GM23338 (cell line): Measurements from ENCODE around the gene KIAA1549. TPM values are rescaled to one million over a fixed set of nuclear protein-coding genes. Genes with fewer than 3 reads are reported as not detected.
"Not testable (repeated sequence)": the region's sequence is repeated elsewhere in the genome, so short reads cannot be mapped to it uniquely, and the experiment has no call there.

Experiments used
- ATAC-seq: fragments of 200-7000 bp; cut with Tn5 transposase; 3 replicates; pipeline ENCODE4 v1.9.1; 2020
- DNase-seq: peaks from one replicate; pipeline ENCODE4 v3.0.0-alpha.2; 2015; ENCODE audit warnings: low spot score
- H2AFZ ChIP-seq: fragments of 200-600 bp; sonication (generic); 2 replicates; pipeline ENCODE4 v1.8.0; 2016; ENCODE audit warnings: antibody characterized with exemption, mild to moderate bottlenecking, moderate library complexity
- H3F3A ChIP-seq: fragments of 200-600 bp; sonication (generic); replicated peaks from 2 replicates; pipeline ENCODE4 v1.8.0; 2017; ENCODE audit warnings: antibody characterized with exemption, mixed run types, low read depth
- H3K27ac ChIP-seq: fragments of 200-600 bp; sonication (generic); 2 replicates; pipeline ENCODE4 v1.6.1; 2016; ENCODE audit warnings: low read depth
- H3K27me3 ChIP-seq: fragments of 200-600 bp; sonication (generic); 2 replicates; pipeline ENCODE4 v1.8.0; 2016; ENCODE audit warnings: mild to moderate bottlenecking, mixed run types, moderate library complexity; ENCODE audit not compliant: insufficient read depth
- H3K36me3 ChIP-seq: fragments of 200-600 bp; sonication (generic); 2 replicates; pipeline ENCODE4 v1.8.0; 2016; ENCODE audit warnings: mild to moderate bottlenecking; ENCODE audit not compliant: insufficient read depth
- H3K4me1 ChIP-seq: fragments of 200-600 bp; sonication (generic); 2 replicates; pipeline ENCODE4 v1.8.0; 2016; ENCODE audit warnings: mild to moderate bottlenecking, moderate library complexity; ENCODE audit not compliant: insufficient read depth
- H3K4me2 ChIP-seq: fragments of 200-600 bp; sonication (generic); 2 replicates; pipeline ENCODE4 v1.7.1; 2017; ENCODE audit warnings: mixed run types
- H3K4me3 ChIP-seq: fragments of 200-600 bp; sonication (generic); 2 replicates; pipeline ENCODE4 v1.6.1; 2016; ENCODE audit warnings: mixed run types
- H3K79me2 ChIP-seq: fragments of 200-600 bp; sonication (generic); replicated peaks from 2 replicates; pipeline ENCODE4 v1.8.0; 2017; ENCODE audit warnings: mild to moderate bottlenecking; ENCODE audit not compliant: insufficient read depth
- H3K9me2 ChIP-seq: fragments of 200-600 bp; sonication (generic); 2 replicates; pipeline ENCODE4 v1.8.0; 2017; ENCODE audit not compliant: insufficient read depth
- H4K20me1 ChIP-seq: fragments of 200-600 bp; sonication (generic); replicated peaks from 2 replicates; pipeline ENCODE4 v1.8.0; 2017; ENCODE audit warnings: mild to moderate bottlenecking; ENCODE audit not compliant: insufficient read depth
- H3K27ac Mint-ChIP-seq: 2 replicates; pipeline ENCODE4 v1.8.0; 2020; ENCODE audit warnings: inconsistent platforms, mild to moderate bottlenecking, moderate library complexity, mixed read lengths
- H3K27me3 Mint-ChIP-seq: 3 replicates; pipeline ENCODE4 v1.8.0; 2022; ENCODE audit warnings: low read depth, mild to moderate bottlenecking, moderate library complexity, mixed read lengths, inconsistent platforms; ENCODE audit not compliant: insufficient read depth, poor library complexity
- H3K36me3 Mint-ChIP-seq: 3 replicates; pipeline ENCODE4 v1.8.0; 2021; ENCODE audit warnings: low read depth, mild to moderate bottlenecking, inconsistent platforms, moderate library complexity, mixed read lengths
- H3K4me1 Mint-ChIP-seq: 3 replicates; pipeline ENCODE4 v1.8.0; 2020; ENCODE audit warnings: mild to moderate bottlenecking, inconsistent platforms, mixed read lengths
- H3K4me3 Mint-ChIP-seq: 3 replicates; pipeline ENCODE4 v1.8.0; 2021; ENCODE audit warnings: moderate library complexity, mild to moderate bottlenecking, inconsistent platforms, mixed read lengths
- H3K9me3 Mint-ChIP-seq: 3 replicates; pipeline ENCODE4 v1.8.0; 2020; ENCODE audit warnings: moderate library complexity, mild to moderate bottlenecking, inconsistent platforms, mixed read lengths
- CTCF ChIP-seq, 2 experiments: fragments of 200-600 bp in 1 of 2; sonication (generic) in 1 of 2; conservative IDR thresholded peaks; 2 replicates each; pipeline versions ENCODE4 v1.5.1 to v1.6.1; 2016 to 2017; ENCODE audit warnings: antibody characterized with exemption in 2 of 2, low read depth in 2 of 2, mild to moderate bottlenecking in 2 of 2, moderate library complexity in 1 of 2
- ETS1 ChIP-seq: IDR thresholded peaks from 2 replicates; pipeline ENCODE4 v1.6.1; 2016; ENCODE audit warnings: antibody characterized with exemption
- JUNB ChIP-seq: IDR thresholded peaks from one replicate; pipeline ENCODE4 v1.6.1; 2016; ENCODE audit warnings: antibody characterized with exemption; ENCODE audit not compliant: unreplicated experiment
- NANOG ChIP-seq: IDR thresholded peaks from 2 replicates; pipeline ENCODE4 v1.6.1; 2016; ENCODE audit warnings: antibody characterized with exemption, borderline replicate concordance
- POLR2AphosphoS5 ChIP-seq: IDR thresholded peaks from 2 replicates; pipeline ENCODE4 v1.6.1; 2016; ENCODE audit warnings: antibody characterized with exemption, low read depth
- REST ChIP-seq: IDR thresholded peaks from one replicate; pipeline ENCODE4 v1.6.1; 2018; ENCODE audit warnings: antibody characterized with exemption; ENCODE audit not compliant: unreplicated experiment
- STAT1 ChIP-seq: IDR thresholded peaks from one replicate; pipeline ENCODE4 v1.6.1; 2016; ENCODE audit warnings: antibody characterized with exemption; ENCODE audit not compliant: unreplicated experiment
- ZNF114 ChIP-seq: fragments of 250-450 bp; sonication (Bioruptor Pico); IDR thresholded peaks from 2 replicates; pipeline ENCODE4 v1.5.0; 2020; ENCODE audit warnings: mild to moderate bottlenecking, moderate library complexity
- ZNF331 ChIP-seq: fragments of 250-450 bp; sonication (Bioruptor Pico); IDR thresholded peaks from 2 replicates; pipeline ENCODE4 v1.5.0; 2020; ENCODE audit warnings: low read depth, mild to moderate bottlenecking, moderate library complexity
- ZNF462 ChIP-seq: fragments of 250-450 bp; sonication (Bioruptor Pico); IDR thresholded peaks from 2 replicates; pipeline ENCODE4 v1.5.0; 2020; ENCODE audit warnings: mild to moderate bottlenecking, moderate library complexity
- polyA plus RNA-seq: library from polyadenylated mRNA; unstranded; fragments of >200 nt; fragmentation: Nextera tagmentation; extraction: Ambion mirVana; gene quantifications from 2 replicates; pipeline ENCODE4 v1.2.1, GENCODE V29; 2016
- total RNA-seq: library from RNA; depleted of rRNA; stranded (reverse); fragments of >200 nt; shearing (Covaris generic); gene quantifications from 2 replicates; pipeline ENCODE4 v1.2.3, GENCODE V29; 2014

Gene KIAA1549
- total and polyA plus RNA-seq, 2 experiments from 2014 or later: 3.6 to 13.5 TPM

GRCh38 chr7:138940602-138941001 lies 40.6 kb downstream of the KIAA1549 start:
- H3K27ac Mint-ChIP-seq, H3K36me3 Mint-ChIP-seq, H3K4me3 ChIP-seq, H3K27me3 ChIP-seq, H3K27ac ChIP-seq, H3F3A ChIP-seq, H2AFZ ChIP-seq, H3K9me3 Mint-ChIP-seq, DNase-seq, H3K4me3 Mint-ChIP-seq, H3K27me3 Mint-ChIP-seq, H3K9me2 ChIP-seq, ATAC-seq, H3K4me2 ChIP-seq, H3K36me3 ChIP-seq: not testable (repeated sequence)
- Histone ChIP-seq H3K79me2 (peaks cover 54% of the 10 kb centered on the region), H4K20me1 (peaks cover 22% of the 10 kb centered on the region), H3K4me1 (peaks cover 14% of the 10 kb centered on the region; the same call in 1 of the 2 replicates)
- H3K4me1 Mint-ChIP-seq: peaks cover 31% of the 10 kb centered on the region

- ATAC-seq (no peak), DNase-seq (no peak)
- H4K20me1 ChIP-seq: peaks cover 22% of the 10 kb centered on the region
- no peaks in the 10 kb centered on the region; the same call in 1 of the 2 replicates for H3F3A ChIP-seq
- no peak overlapping the region for H3K4me3 ChIP-seq
- H3K4me2 ChIP-seq: no peak overlapping the region
- no peak overlapping the region for H3K27ac Mint-ChIP-seq
- H3K36me3 Mint-ChIP-seq: 0 out of 3 replicates have a peak, but pooled peaks cover 2% of the 10 kb centered on the region
- H3K27me3 Mint-ChIP-seq: peaks cover 3% of the 10 kb centered on the region
- H3K27ac ChIP-seq: no peak overlapping the region
- no peaks in the 10 kb centered on the region for H3K36me3 ChIP-seq
- no peak overlapping the region for H2AFZ ChIP-seq
- peaks cover 44% of the 10 kb centered on the region for H3K79me2 ChIP-seq
- H3K4me1 ChIP-seq: peaks cover 15% of the 10 kb centered on the region; the same call in 1 of the 2 replicates
- H3K4me1 Mint-ChIP-seq: peaks cover 27% of the 10 kb centered on the region
- no peaks in the 10 kb centered on the region for H3K9me2 ChIP-seq
- H3K27me3 ChIP-seq: no peaks in the 10 kb centered on the region
- H3K4me3 Mint-ChIP-seq: no peak overlapping the region
- H3K9me3 Mint-ChIP-seq: no peaks in the 10 kb centered on the region
- TF ChIP-seq ZNF114 (CRISPR knock-in tag) (no peak), POLR2AphosphoS5 (no peak), CTCF (conservative IDR thresholded peaks at IDR 0.05; ENCODE audit: low read depth in 2 of 2) (no peak), JUNB (no peak), ETS1 (no peak), ZNF462 (CRISPR knock-in tag) (no peak), ZNF331 (CRISPR knock-in tag) (no peak), NANOG (no peak), STAT1 (no peak), REST (no peak)
These were observed 43.7 kb downstream of the KIAA1549 start for GRCh38 chr7:138937484-138937883.
